Measurements from ENCODE around the gene TBL2.

DNA sequence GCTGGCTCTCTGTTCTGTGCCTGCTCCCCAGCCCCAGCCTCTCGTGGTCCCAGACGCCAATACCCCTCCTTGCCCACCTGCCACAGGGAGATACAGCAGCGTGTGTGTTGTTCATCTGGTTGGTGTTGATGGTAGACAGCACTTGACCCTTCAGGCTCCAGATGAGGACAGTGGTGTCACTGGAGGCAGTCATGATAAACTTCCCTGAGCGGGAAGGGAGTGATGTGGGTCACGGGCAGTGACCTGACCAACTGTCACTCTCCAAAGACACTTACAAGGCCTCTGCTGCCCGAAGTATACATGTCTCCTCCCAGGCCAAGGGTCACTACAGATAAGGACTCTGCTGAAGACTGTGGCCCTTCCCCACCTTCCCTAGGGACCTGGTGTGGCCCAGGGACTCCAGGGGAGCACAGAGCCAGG is 5.6 kb downstream of the TBL2 start:
- TF ChIP-seq, protein P1, sequence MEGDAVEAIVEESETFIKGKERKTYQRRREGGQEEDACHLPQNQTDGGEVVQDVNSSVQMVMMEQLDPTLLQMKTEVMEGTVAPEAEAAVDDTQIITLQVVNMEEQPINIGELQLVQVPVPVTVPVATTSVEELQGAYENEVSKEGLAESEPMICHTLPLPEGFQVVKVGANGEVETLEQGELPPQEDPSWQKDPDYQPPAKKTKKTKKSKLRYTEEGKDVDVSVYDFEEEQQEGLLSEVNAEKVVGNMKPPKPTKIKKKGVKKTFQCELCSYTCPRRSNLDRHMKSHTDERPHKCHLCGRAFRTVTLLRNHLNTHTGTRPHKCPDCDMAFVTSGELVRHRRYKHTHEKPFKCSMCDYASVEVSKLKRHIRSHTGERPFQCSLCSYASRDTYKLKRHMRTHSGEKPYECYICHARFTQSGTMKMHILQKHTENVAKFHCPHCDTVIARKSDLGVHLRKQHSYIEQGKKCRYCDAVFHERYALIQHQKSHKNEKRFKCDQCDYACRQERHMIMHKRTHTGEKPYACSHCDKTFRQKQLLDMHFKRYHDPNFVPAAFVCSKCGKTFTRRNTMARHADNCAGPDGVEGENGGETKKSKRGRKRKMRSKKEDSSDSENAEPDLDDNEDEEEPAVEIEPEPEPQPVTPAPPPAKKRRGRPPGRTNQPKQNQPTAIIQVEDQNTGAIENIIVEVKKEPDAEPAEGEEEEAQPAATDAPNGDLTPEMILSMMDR (IDR thresholded peaks at IDR 0.05; ENCODE audit: poor library complexity, severe bottlenecking) = no peak
- no peak for TF ChIP-seq POLR2AphosphoS5 (IDR thresholded peaks at IDR 0.05)
- TF ChIP-seq EZH2 (IDR thresholded peaks at IDR 0.05; ENCODE audit: borderline replicate concordance, insufficient read depth, low read length, poor library complexity, severe bottlenecking) = no peak
- TF ChIP-seq, protein P2, sequence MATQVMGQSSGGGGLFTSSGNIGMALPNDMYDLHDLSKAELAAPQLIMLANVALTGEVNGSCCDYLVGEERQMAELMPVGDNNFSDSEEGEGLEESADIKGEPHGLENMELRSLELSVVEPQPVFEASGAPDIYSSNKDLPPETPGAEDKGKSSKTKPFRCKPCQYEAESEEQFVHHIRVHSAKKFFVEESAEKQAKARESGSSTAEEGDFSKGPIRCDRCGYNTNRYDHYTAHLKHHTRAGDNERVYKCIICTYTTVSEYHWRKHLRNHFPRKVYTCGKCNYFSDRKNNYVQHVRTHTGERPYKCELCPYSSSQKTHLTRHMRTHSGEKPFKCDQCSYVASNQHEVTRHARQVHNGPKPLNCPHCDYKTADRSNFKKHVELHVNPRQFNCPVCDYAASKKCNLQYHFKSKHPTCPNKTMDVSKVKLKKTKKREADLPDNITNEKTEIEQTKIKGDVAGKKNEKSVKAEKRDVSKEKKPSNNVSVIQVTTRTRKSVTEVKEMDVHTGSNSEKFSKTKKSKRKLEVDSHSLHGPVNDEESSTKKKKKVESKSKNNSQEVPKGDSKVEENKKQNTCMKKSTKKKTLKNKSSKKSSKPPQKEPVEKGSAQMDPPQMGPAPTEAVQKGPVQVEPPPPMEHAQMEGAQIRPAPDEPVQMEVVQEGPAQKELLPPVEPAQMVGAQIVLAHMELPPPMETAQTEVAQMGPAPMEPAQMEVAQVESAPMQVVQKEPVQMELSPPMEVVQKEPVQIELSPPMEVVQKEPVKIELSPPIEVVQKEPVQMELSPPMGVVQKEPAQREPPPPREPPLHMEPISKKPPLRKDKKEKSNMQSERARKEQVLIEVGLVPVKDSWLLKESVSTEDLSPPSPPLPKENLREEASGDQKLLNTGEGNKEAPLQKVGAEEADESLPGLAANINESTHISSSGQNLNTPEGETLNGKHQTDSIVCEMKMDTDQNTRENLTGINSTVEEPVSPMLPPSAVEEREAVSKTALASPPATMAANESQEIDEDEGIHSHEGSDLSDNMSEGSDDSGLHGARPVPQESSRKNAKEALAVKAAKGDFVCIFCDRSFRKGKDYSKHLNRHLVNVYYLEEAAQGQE (IDR thresholded peaks at IDR 0.05; ENCODE audit: borderline replicate concordance) = no peak
- no peak for TF ChIP-seq SMC3 (conservative IDR thresholded peaks at IDR 0.05; ENCODE audit: poor library complexity)
- no peak for TF ChIP-seq EP300 (conservative IDR thresholded peaks at IDR 0.05; ENCODE audit: poor library complexity, severe bottlenecking)
- no peak for TF ChIP-seq TAF1 (IDR thresholded peaks at IDR 0.05; ENCODE audit: low read depth)

Measured in neural cell (in vitro differentiated cells).